Measurements from ENCODE around the gene PRDX5. TPM values are rescaled to one million over a fixed set of nuclear protein-coding genes. Genes with fewer than 3 reads are reported as not detected.

PRDX5 gene
- total and polyA plus RNA-seq, 9 of the 15 experiments (the other 6 are each of a cell fraction or from before 2014, with no cell fraction given), result 40.8 to 327 (median 204) TPM

DNA sequence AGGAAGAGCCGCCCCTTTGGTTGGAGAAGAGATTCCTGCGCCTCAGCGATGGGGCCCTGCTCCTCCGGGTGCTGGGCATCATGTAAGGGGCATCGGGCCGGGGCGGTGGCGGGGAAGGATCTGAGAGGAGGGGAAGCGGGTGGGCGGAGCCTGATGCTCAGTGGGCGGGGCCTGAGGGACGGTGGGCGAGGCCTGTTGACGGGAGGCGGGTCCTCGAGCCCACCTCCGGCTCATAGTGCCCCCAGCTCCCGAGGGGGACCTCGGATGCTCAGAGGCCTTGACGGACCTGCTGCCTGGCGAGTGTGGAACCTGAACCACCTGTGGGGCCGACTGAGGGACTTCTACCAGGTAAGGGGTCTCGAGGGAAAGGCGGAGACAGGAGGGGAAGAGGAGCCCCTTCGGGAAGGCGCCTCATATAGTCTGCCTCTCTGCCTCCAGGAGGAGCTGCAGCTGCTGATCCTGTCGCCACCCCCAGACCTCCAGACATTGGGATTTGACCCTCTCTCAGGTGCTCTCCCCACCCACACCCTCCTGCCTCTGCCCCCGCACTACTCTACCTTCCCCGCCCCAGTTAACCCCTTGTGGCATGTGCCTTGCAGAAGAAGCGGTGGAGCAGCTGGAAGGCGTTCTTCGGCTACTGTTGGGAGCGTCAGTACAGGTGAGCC is 22.9 kb downstream of the PRDX5 start (continued):
- TF ChIP-seq, protein P1, sequence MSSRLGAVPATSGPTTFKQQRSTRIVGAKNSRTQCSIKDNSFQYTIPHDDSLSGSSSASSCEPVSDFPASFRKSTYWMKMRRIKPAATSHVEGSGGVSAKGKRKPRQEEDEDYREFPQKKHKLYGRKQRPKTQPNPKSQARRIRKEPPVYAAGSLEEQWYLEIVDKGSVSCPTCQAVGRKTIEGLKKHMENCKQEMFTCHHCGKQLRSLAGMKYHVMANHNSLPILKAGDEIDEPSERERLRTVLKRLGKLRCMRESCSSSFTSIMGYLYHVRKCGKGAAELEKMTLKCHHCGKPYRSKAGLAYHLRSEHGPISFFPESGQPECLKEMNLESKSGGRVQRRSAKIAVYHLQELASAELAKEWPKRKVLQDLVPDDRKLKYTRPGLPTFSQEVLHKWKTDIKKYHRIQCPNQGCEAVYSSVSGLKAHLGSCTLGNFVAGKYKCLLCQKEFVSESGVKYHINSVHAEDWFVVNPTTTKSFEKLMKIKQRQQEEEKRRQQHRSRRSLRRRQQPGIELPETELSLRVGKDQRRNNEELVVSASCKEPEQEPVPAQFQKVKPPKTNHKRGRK (tag; IDR thresholded peaks at IDR 0.05), result no peak
- no peak for TF ChIP-seq RBM25 (IDR thresholded peaks at IDR 0.05; ENCODE audit: low read depth, low read length, severe bottlenecking)
- TF ChIP-seq, protein P2, sequence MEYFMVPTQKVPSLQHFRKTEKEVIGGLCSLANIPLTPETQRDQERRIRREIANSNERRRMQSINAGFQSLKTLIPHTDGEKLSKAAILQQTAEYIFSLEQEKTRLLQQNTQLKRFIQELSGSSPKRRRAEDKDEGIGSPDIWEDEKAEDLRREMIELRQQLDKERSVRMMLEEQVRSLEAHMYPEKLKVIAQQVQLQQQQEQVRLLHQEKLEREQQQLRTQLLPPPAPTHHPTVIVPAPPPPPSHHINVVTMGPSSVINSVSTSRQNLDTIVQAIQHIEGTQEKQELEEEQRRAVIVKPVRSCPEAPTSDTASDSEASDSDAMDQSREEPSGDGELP (CRISPR knock-in tag; IDR thresholded peaks at IDR 0.05; ENCODE audit: borderline replicate concordance), result peak; percentile 66
- TF ChIP-seq NRF1 (conservative IDR thresholded peaks at IDR 0.05 in 1 of 2, IDR thresholded peaks at IDR 0.05 in 1 of 2), result 0 out of 4 replicates have a peak, but pooled peaks of 1 of the 2 experiments have one; percentile 26
- TF ChIP-seq ZC3H4 (CRISPR knock-in tag; IDR thresholded peaks at IDR 0.05; ENCODE audit: borderline replicate concordance), result no peak
- TF ChIP-seq, protein P3, sequence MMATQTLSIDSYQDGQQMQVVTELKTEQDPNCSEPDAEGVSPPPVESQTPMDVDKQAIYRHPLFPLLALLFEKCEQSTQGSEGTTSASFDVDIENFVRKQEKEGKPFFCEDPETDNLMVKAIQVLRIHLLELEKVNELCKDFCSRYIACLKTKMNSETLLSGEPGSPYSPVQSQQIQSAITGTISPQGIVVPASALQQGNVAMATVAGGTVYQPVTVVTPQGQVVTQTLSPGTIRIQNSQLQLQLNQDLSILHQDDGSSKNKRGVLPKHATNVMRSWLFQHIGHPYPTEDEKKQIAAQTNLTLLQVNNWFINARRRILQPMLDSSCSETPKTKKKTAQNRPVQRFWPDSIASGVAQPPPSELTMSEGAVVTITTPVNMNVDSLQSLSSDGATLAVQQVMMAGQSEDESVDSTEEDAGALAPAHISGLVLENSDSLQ (IDR thresholded peaks at IDR 0.05), result 0 out of 2 replicates have a peak, but pooled peaks have one; percentile 9
- peak; percentile 42; the same call in 1 of the 2 replicates for TF ChIP-seq PHF8 (IDR thresholded peaks at IDR 0.05; ENCODE audit: borderline replicate concordance, low read length)
- TF ChIP-seq NR1H2 (CRISPR knock-in tag; IDR thresholded peaks at IDR 0.05), result no peak
- no peak for TF ChIP-seq ELF2 (CRISPR knock-in tag; IDR thresholded peaks at IDR 0.05)
- no peak for TF ChIP-seq KLF6 (CRISPR knock-in tag; IDR thresholded peaks at IDR 0.05; ENCODE audit: borderline replicate concordance)
- TF ChIP-seq, protein P4, sequence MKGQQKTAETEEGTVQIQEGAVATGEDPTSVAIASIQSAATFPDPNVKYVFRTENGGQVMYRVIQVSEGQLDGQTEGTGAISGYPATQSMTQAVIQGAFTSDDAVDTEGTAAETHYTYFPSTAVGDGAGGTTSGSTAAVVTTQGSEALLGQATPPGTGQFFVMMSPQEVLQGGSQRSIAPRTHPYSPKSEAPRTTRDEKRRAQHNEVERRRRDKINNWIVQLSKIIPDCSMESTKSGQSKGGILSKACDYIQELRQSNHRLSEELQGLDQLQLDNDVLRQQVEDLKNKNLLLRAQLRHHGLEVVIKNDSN (CRISPR knock-in tag; IDR thresholded peaks at IDR 0.05), result no peak
- TF ChIP-seq GATA2 (CRISPR knock-in tag; IDR thresholded peaks at IDR 0.05), result no peak
- TF ChIP-seq RCOR1 (IDR thresholded peaks at IDR 0.05; ENCODE audit: borderline replicate concordance in 1 of 2, low read depth in 2 of 2, low read length in 2 of 2), result no peak
- TF ChIP-seq, protein P5, sequence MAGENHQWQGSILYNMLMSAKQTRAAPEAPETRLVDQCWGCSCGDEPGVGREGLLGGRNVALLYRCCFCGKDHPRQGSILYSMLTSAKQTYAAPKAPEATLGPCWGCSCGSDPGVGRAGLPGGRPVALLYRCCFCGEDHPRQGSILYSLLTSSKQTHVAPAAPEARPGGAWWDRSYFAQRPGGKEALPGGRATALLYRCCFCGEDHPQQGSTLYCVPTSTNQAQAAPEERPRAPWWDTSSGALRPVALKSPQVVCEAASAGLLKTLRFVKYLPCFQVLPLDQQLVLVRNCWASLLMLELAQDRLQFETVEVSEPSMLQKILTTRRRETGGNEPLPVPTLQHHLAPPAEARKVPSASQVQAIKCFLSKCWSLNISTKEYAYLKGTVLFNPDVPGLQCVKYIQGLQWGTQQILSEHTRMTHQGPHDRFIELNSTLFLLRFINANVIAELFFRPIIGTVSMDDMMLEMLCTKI (IDR thresholded peaks at IDR 0.05; ENCODE audit: partially characterized antibody), result no peak
- no peak for TF ChIP-seq ZNF165 (CRISPR knock-in tag; IDR thresholded peaks at IDR 0.05; ENCODE audit: borderline replicate concordance)
- TF ChIP-seq RNF2 (IDR thresholded peaks at IDR 0.05), result no peak
- TF ChIP-seq, protein P6, sequence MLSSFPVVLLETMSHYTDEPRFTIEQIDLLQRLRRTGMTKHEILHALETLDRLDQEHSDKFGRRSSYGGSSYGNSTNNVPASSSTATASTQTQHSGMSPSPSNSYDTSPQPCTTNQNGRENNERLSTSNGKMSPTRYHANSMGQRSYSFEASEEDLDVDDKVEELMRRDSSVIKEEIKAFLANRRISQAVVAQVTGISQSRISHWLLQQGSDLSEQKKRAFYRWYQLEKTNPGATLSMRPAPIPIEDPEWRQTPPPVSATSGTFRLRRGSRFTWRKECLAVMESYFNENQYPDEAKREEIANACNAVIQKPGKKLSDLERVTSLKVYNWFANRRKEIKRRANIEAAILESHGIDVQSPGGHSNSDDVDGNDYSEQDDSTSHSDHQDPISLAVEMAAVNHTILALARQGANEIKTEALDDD (IDR thresholded peaks at IDR 0.05), result no peak
- no peak for TF ChIP-seq ZNF239 (CRISPR knock-in tag; IDR thresholded peaks at IDR 0.05)
- TF ChIP-seq, protein P7, sequence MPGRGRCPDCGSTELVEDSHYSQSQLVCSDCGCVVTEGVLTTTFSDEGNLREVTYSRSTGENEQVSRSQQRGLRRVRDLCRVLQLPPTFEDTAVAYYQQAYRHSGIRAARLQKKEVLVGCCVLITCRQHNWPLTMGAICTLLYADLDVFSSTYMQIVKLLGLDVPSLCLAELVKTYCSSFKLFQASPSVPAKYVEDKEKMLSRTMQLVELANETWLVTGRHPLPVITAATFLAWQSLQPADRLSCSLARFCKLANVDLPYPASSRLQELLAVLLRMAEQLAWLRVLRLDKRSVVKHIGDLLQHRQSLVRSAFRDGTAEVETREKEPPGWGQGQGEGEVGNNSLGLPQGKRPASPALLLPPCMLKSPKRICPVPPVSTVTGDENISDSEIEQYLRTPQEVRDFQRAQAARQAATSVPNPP (IDR thresholded peaks at IDR 0.05; ENCODE audit: borderline replicate concordance, insufficient read depth, insufficient read length), result no peak
